Putamen (tissue), 1 donor: ENCODE results near the gene PDE4A.

Experiments
- DNase-seq: peaks from one replicate; pipeline ENCODE4 v3.0.0-alpha.2; 2016; ENCODE audit warnings: low spot score

Gene PDE4A

GRCh38 chr19:10510301-10510802 is 90.0 kb downstream of the PDE4A start:
- DNase-seq, result no peak

GRCh38 chr19:10513223-10513622 is 92.9 kb downstream of the PDE4A start:
- DNase-seq, result no peak

GRCh38 chr19:10514211-10515145 is 94.1 kb downstream of the PDE4A start:
- no peak for DNase-seq

- DNase-seq, result no peak
Observed at GRCh38 chr19:10516064-10516385, 95.7 kb downstream of the PDE4A start.

- DNase-seq, result no peak
Observed at GRCh38 chr19:10516671-10517286, 96.4 kb downstream of the PDE4A start.

GRCh38 chr19:10517361-10517759 is 97.0 kb downstream of the PDE4A start, which contains the start of gene S1PR5:
S1PR5 (minus strand) TSS chr19:10517447; CDS start chr19:10515011, 2,436 bp downstream.
- peak; percentile 93 for DNase-seq

GRCh38 chr19:10517760-10518443 is 97.6 kb downstream of the PDE4A start:
- DNase-seq, result peak; percentile 70

- DNase-seq, result no peak
Observed at GRCh38 chr19:10518444-10519361, 98.4 kb downstream of the PDE4A start.
